Stimulated activated memory B cell treated with anti-CD40 and anti-IgM and Interleukin-4, amounts not matched to agents 10 μg/mL and 1 μg/mL and 100 μg/mL, for 72 hours (primary cell): ENCODE measurements around the gene PROB1.
A peak's percentile ranks its signal among the peaks of the same experiment; 100 is the strongest.
"Not testable (repeated sequence)": the region's sequence is repeated elsewhere in the genome, so short reads cannot be mapped to it uniquely, and the experiment has no call there.

ENCODE experiments used
- ATAC-seq: fragments of 150-1000 bp; cut with Tn5 transposase; 2 replicates; pipeline ENCODE4 v1.10.0; 2021
- H3K27ac Mint-ChIP-seq: one replicate; pipeline ENCODE4 v1.8.0; 2022; ENCODE audit warnings: mild to moderate bottlenecking, mixed read lengths
- H3K27me3 Mint-ChIP-seq: one replicate; pipeline ENCODE4 v1.8.0; 2022; ENCODE audit warnings: mixed read lengths
- H3K36me3 Mint-ChIP-seq: one replicate; pipeline ENCODE4 v1.8.0; 2022; ENCODE audit warnings: mixed read lengths
- H3K4me1 Mint-ChIP-seq: one replicate; pipeline ENCODE4 v1.8.0; 2022; ENCODE audit warnings: mixed read lengths
- H3K4me3 Mint-ChIP-seq: one replicate; pipeline ENCODE4 v1.8.0; 2022; ENCODE audit warnings: mild to moderate bottlenecking, moderate library complexity, mixed read lengths
- H3K9me3 Mint-ChIP-seq: one replicate; pipeline ENCODE4 v1.8.0; 2022; ENCODE audit warnings: mixed read lengths

Gene PROB1

GRCh38 chr5:139390639-139391569 lies 4.0 kb downstream of the PROB1 start:
- H3K4me3 Mint-ChIP-seq = peak overlapping the region; percentile 97
- no peaks in the 10 kb centered on the region for H3K36me3 Mint-ChIP-seq
- peaks cover 84% of the 10 kb centered on the region for H3K4me1 Mint-ChIP-seq
- peak overlapping the region; percentile 98 for H3K27ac Mint-ChIP-seq
- no peak for ATAC-seq
- H3K9me3 Mint-ChIP-seq = no peaks in the 10 kb centered on the region
- no peaks in the 10 kb centered on the region for H3K27me3 Mint-ChIP-seq

GRCh38 chr5:139389701-139390638 lies 4.9 kb downstream of the PROB1 start, which contains the start of gene MZB1:
TSS of gene MZB1 (minus strand) at chr5:139389913. CDS start at chr5:139389856, 57 bp downstream.
- Mint-ChIP-seq H3K9me3 (no peaks in the 10 kb centered on the region), H3K4me1 (peaks cover 84% of the 10 kb centered on the region), H3K36me3 (no peaks in the 10 kb centered on the region), H3K4me3 (peak within 1 kb of the TSS; percentile 89), H3K27ac (peak within 1 kb of the TSS; percentile 98), H3K27me3 (no peaks in the 10 kb centered on the region)
- peak; percentile 84 for ATAC-seq

GRCh38 chr5:139388198-139388821 lies 6.6 kb downstream of the PROB1 start:
- Mint-ChIP-seq H3K36me3 (no peaks in the 10 kb centered on the region), H3K27me3 (no peaks in the 10 kb centered on the region), H3K4me1 (peaks cover 96% of the 10 kb centered on the region), H3K4me3 (peak overlapping the region; percentile 89), H3K9me3 (no peaks in the 10 kb centered on the region), H3K27ac (peak overlapping the region; percentile 98)
- ATAC-seq = peak; percentile 9

- peak overlapping the region; percentile 89 for H3K4me3 Mint-ChIP-seq
- peaks cover 93% of the 10 kb centered on the region for H3K4me1 Mint-ChIP-seq
- peak overlapping the region; percentile 98 for H3K27ac Mint-ChIP-seq
- no peak for ATAC-seq
- no peaks in the 10 kb centered on the region for H3K9me3 Mint-ChIP-seq
- H3K27me3 Mint-ChIP-seq = no peaks in the 10 kb centered on the region
- H3K36me3 Mint-ChIP-seq = no peaks in the 10 kb centered on the region
Observed at GRCh38 chr5:139387611-139388197, 7.2 kb downstream of the PROB1 start.

- H3K9me3 Mint-ChIP-seq, ATAC-seq, H3K36me3 Mint-ChIP-seq, H3K4me3 Mint-ChIP-seq, H3K27me3 Mint-ChIP-seq: not testable (repeated sequence)
- peak overlapping the region; percentile 98 for H3K27ac Mint-ChIP-seq
- H3K4me1 Mint-ChIP-seq = peaks cover 96% of the 10 kb centered on the region
Observed at GRCh38 chr5:139386956-139387355, 7.9 kb downstream of the PROB1 start.

- Mint-ChIP-seq H3K4me3 (no peak overlapping the region), H3K27me3 (no peaks in the 10 kb centered on the region), H3K4me1 (peaks cover 89% of the 10 kb centered on the region), H3K9me3 (no peaks in the 10 kb centered on the region), H3K36me3 (no peaks in the 10 kb centered on the region), H3K27ac (peak overlapping the region; percentile 78)
- no peak for ATAC-seq
Observed at GRCh38 chr5:139386050-139386438, 8.9 kb downstream of the PROB1 start.

- peak overlapping the region; percentile 78 for H3K27ac Mint-ChIP-seq
- no peaks in the 10 kb centered on the region for H3K36me3 Mint-ChIP-seq
- H3K4me3 Mint-ChIP-seq = peak overlapping the region; percentile 53
- ATAC-seq = no peak
- H3K4me1 Mint-ChIP-seq = peaks cover 82% of the 10 kb centered on the region
- no peaks in the 10 kb centered on the region for H3K27me3 Mint-ChIP-seq
- no peaks in the 10 kb centered on the region for H3K9me3 Mint-ChIP-seq
Observed at GRCh38 chr5:139385061-139386049, 9.5 kb downstream of the PROB1 start.

- Mint-ChIP-seq H3K27me3 (no peaks in the 10 kb centered on the region), H3K27ac (peak overlapping the region; percentile 78), H3K9me3 (no peaks in the 10 kb centered on the region), H3K36me3 (no peaks in the 10 kb centered on the region), H3K4me1 (peaks cover 80% of the 10 kb centered on the region), H3K4me3 (peak overlapping the region; percentile 53)
- no peak for ATAC-seq
Observed at GRCh38 chr5:139384591-139385051, 10.3 kb downstream of the PROB1 start.

- no peak for ATAC-seq
- no peak overlapping the region for H3K4me3 Mint-ChIP-seq
- H3K36me3 Mint-ChIP-seq = no peaks in the 10 kb centered on the region
- peaks cover 80% of the 10 kb centered on the region for H3K4me1 Mint-ChIP-seq
- H3K9me3 Mint-ChIP-seq = no peaks in the 10 kb centered on the region
- no peaks in the 10 kb centered on the region for H3K27me3 Mint-ChIP-seq
- peak overlapping the region; percentile 78 for H3K27ac Mint-ChIP-seq
Observed at GRCh38 chr5:139383993-139384590, 10.8 kb downstream of the PROB1 start.

GRCh38 chr5:139383275-139383992 lies 11.5 kb downstream of the PROB1 start, which contains the start of gene SLC23A1:
TSS of gene SLC23A1 (minus strand) at chr5:139383297. CDS start at chr5:139383253, 44 bp downstream.
- Mint-ChIP-seq H3K27ac (peak within 1 kb of the TSS; percentile 78), H3K4me1 (peaks cover 76% of the 10 kb centered on the region), H3K9me3 (no peaks in the 10 kb centered on the region), H3K27me3 (no peaks in the 10 kb centered on the region), H3K36me3 (no peaks in the 10 kb centered on the region), H3K4me3 (no peak within 1 kb of the TSS)
- no peak for ATAC-seq

GRCh38 chr5:139382807-139383206 lies 12.1 kb downstream of the PROB1 start:
- H3K4me1 Mint-ChIP-seq = peaks cover 69% of the 10 kb centered on the region
- no peak overlapping the region for H3K4me3 Mint-ChIP-seq
- ATAC-seq = no peak
- H3K27me3 Mint-ChIP-seq = no peaks in the 10 kb centered on the region
- H3K27ac Mint-ChIP-seq = peak overlapping the region; percentile 63
- no peaks in the 10 kb centered on the region for H3K36me3 Mint-ChIP-seq
- H3K9me3 Mint-ChIP-seq = no peaks in the 10 kb centered on the region

GRCh38 chr5:139381837-139382761 lies 12.8 kb downstream of the PROB1 start:
- Mint-ChIP-seq H3K27me3 (no peaks in the 10 kb centered on the region), H3K9me3 (no peaks in the 10 kb centered on the region), H3K27ac (peak overlapping the region; percentile 57), H3K4me1 (peaks cover 66% of the 10 kb centered on the region), H3K4me3 (no peak overlapping the region), H3K36me3 (peaks cover 7% of the 10 kb centered on the region)
- ATAC-seq = no peak
